GM19397 (cell line): ENCODE measurements around the gene HHAT.

Experiments
- ATAC-seq: cut with Tn5 transposase; IDR thresholded peaks from one replicate; pipeline ENCODE4 v1.9.1; 2021; ENCODE audit warnings: mild to moderate bottlenecking, moderate library complexity; ENCODE audit not compliant: unreplicated experiment

Gene HHAT

DNA sequence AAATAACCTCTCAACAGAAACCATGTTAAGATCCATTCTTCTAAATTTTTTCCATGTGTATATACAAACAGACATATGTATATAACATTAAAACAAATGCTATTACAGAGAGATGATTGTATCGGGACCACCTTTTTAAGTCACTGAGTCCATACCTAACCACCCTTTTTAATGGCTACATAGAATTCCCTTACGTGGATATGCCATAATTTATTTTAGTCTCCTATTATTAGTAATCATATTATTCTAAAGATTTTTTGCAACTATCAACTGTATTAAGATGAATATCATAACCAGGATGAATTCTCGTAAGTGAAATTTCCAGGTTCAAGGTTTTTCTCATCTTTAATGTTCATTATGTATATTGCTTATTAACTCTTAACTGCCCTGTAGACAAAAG, 259.7 kb downstream of the HHAT start:
- ATAC-seq: no peak

DNA sequence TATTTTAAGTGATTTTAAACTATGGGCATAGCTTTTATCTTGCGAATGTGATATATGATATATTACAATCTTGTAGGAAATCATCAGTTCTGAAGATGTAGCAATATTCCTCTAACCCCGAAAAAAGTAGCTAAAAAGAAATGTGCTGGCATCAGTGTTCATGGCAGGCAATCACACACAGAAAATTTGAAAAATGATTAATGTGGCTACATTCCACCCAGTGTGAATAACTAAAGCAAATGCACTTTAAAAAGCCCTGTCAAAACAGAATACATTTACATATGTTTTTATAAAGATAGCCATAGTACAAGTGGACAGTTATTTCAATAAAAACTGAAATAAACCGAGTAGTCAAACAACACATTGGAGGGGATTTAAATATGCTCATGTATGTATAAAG, 260.2 kb downstream of the HHAT start:
- ATAC-seq: no peak

- ATAC-seq: no peak
These were observed 262.5 kb downstream of the HHAT start for GRCh38 chr1:210591214-210591613.

GRCh38 chr1:210594605-210595004, 265.9 kb downstream of the HHAT start:
- ATAC-seq: no peak

DNA sequence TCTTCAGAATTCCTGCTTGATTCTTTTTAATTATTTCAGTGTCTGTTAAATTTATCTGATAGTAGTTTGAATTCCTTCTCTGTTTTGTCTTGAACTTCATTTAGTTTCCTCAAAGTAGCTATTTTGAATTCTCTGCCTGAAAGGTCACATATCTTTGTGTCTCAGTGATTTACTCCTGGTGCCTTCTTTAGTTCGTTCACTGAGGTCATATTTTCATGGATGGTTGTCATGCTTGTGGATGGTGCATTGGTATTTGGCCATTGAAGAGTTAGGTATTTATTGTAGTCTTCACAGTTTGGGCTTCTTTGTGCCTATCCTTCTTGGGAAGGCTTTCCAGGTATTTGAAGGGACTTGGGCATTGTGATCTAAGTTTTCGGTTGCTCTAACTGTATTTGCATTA, 267.9 kb downstream of the HHAT start:
- no peak for ATAC-seq

DNA sequence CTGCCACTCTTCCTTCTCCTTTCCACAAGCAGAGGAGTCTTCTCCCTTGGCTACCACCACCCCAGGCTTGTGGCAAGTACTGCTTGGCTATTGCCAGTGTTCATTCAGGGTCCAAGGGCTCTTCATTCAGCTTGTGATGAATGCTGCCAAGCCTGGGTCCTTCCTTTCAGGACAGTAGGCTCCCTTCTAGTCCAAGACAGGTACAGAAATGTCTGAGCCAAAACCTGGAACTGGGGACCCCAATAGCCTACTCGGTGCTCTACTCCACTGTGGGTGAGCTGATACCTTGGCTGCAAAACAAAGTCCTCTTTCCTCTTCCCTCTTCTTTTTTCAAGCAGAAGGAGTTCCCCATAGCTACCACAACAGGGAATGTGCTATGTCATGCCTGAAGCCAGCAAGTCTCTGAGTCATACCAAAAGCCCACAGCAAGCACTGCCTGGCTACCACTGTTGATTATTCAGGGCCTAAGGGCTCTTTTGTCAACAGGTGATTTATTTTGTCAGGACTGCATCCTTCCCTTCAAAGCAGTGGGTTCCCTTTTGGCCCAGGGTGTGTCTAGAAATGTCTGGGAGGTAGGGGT, 268.9 kb downstream of the HHAT start:
- no peak for ATAC-seq

- ATAC-seq: no peak
These were observed 269.5 kb downstream of the HHAT start for GRCh38 chr1:210598135-210598652.

DNA sequence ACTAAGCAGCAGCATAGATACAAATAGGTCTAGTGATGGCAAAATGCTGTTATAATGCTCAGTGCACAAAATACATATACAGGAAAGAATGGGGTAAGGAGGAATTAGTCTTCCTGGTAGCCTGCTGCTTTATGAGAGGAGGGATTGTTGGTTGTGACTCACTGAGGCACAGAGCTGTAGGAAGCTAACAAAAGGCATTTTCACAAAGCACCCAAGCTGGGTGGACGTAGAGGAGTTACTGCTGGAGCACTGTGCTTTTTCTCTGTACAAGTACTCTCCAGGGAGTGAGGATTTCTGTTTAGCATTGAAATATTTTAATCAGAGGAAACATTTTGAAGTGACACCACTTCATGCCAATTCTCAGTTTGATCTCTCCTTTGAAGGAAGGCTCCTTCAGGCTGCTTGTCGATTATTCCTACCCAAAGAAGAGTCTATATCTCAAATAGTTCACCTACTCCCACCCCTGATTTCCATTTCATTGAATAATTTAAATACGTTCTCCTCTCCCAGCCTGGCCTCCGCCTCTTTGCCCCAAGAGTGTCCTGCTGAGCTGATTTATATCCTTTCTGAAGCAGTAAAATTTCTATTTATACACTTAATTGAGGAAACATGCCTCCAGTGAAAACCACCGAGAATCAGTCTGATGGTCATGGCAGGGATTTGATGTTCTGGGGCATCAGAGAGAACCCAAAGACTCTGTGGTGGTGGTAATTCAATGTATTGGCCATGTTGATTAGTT, 271.9 kb downstream of the HHAT start:
- ATAC-seq: no peak

DNA sequence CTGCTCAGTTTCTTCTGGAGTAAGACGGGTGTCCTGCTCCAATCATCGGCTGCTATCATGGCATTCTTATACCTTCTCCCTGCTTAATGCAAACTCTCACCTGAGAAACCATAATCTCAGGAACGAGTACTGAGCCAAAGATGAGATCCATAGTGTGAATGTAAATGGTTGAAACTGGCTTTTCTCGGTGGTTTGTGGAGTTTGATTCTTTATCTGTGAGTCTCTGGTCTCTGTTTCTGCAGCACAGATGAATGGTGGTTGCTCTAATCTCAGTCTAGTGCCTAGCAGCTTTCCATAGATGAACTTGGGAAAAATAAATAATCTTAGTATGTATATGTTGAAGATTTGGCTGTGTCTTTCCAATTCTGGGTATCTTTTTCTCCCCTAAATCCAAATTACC, 274.4 kb downstream of the HHAT start:
- no peak for ATAC-seq

DNA sequence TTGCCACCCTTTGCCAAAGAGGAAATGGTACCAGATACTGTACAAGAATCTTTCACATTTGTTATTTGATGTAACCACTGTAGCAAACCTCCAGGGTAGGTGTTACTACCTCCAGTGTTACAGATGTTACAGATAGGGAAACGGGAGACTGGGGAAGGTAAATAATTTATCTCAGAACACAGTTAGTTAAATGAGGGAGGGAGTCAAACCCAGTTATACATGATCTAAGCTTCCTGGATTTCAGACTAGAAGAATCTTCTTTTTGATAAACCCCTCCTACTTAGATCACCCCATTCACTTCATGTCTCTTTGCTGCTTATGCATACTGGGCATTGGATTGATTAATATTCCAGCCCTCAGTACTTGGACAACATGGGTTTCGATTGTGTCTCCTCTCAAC, 276.4 kb downstream of the HHAT start:
- no peak for ATAC-seq

- no peak for ATAC-seq
These were observed 278.7 kb downstream of the HHAT start for GRCh38 chr1:210607361-210607760.

DNA sequence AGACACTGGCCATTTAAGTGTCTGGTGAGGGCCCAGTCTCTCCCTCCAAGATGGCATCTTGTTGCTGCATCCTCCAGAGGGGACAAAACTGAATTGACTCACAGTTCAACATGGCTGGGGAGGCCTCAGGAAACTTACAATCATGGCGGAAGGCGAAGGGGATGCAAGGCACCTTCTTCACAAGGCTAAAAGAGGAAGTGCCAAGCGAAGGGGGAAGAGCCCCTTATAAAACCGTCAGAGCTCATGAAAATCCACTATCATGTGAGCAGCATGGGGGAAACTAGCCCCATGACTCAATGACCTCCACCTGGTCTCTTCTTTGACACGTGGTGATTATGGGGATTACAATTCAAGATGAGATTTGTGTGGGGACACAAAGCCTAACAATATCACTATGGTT, 280.1 kb downstream of the HHAT start:
- no peak for ATAC-seq

DNA sequence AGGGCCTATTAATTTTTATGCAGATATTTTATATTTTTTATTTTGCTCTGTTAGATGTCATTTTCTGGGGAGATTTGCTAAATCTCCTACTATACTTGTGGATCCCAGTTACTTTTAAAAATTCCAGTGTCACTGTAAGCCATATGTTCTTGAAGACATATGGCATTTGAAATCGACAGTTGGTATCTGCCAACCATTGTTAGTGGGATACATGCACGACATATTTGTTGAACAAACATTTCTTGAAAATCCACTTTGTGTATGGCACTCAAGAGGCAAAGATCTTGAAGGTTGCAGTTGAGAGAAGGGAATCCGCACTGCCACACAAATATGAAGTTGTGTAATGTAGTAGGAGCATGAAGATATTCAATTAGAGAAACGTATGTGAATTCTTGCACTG, 287.7 kb downstream of the HHAT start:
- ATAC-seq: no peak

- ATAC-seq: no peak
These were observed 288.6 kb downstream of the HHAT start for GRCh38 chr1:210617293-210617692.

DNA sequence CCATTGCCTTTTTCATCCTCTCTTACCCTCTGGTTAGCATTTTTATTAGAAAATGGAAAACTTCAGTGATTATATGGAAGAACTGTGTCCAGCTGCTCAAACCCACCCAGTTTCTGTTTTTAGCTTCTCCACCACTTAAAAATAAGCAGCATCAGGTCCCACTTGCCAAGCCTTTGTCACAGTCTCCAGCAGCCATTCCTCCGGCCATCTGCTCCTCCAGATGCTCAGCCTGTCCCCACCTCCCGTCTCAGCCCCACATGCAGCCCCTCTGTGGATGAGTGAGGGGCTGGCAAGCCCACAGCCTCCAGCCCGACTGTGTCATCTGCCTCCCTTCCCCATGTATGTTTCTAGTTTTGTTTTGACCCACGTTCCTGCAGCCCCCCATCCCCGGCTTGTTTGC, 289.7 kb downstream of the HHAT start:
- no peak for ATAC-seq

GRCh38 chr1:210620867-210621488, 292.3 kb downstream of the HHAT start:
- ATAC-seq: no peak

- ATAC-seq: no peak
These were observed 293.0 kb downstream of the HHAT start for GRCh38 chr1:210621712-210622111.

DNA sequence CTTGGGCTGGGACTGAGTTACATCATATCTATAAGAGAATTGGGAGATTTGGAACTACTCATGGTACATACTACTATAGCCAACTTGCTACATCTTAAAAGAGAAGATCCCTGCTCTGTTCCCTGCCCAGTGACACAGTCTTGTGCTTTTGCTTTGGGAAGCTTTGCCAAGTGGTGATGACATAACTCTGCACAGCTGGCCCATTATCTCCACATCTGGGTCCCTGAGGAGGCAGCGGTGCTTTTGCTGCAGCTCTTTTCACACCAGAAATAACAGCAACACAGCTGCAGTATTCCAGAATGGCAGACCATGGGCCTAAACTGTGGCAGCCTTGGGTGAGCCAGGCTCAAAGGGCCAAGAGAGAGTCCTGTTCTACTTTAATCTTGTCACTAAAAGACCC, 296.0 kb downstream of the HHAT start:
- no peak for ATAC-seq

GRCh38 chr1:210625715-210626114, 297.0 kb downstream of the HHAT start:
- no peak for ATAC-seq

DNA sequence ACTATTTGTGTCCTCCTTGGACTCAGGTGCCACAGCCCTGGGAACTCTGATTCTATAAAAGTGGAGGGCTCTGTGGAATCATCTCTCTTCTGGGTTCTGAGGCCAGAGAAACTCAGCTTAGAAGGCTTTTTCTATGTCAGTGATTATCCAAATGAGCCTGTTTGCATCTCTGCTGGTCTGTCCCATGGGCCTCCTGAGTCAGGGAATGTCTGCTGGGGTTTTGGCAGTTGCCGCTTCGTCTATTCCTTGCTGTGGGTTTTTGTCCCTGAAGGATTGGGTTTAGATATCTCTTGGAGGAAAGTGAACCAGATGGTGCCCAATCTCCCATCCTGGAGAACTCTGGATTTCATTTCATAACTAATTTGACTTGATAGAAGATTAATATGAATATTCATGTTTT, 297.6 kb downstream of the HHAT start:
- ATAC-seq: no peak

- ATAC-seq: no peak
These were observed 299.1 kb downstream of the HHAT start for GRCh38 chr1:210627755-210628154.

DNA sequence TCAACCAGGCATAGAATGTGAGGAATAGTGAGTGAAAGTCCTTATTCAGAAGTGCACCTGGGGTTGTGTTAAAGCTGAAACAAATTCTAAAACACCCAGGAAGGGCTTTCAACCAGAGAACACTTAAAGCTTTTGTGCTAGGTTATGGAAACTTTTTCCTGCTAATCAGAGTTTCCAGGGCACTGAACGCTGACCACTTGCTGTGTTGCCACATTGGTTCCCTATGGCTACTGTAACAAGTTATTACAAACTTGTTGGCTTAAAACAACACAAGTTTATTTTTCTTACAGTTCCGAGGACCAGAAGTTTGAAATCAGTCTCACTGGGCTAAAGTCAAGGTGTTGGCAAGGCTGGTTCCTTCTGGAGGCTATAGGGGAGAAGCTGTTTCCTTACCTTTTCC, 300.6 kb downstream of the HHAT start:
- ATAC-seq: no peak
